PC-9 (cell line): ENCODE results near the gene CACNB4.

Experiments used
- EZH2 ChIP-seq: fragments of 200-600 bp; sonication (generic); IDR thresholded peaks from 2 replicates; pipeline ENCODE4 v1.8.0; 2017; ENCODE audit warnings: antibody characterized with exemption, low read depth
- TF ChIP-seq, protein P1 (sequence below): fragments of 200-600 bp; sonication (generic); conservative IDR thresholded peaks from 2 replicates; pipeline ENCODE4 v1.6.1; 2017; ENCODE audit warnings: mixed run types, antibody characterized with exemption, mild to moderate bottlenecking, moderate library complexity

DNA sequence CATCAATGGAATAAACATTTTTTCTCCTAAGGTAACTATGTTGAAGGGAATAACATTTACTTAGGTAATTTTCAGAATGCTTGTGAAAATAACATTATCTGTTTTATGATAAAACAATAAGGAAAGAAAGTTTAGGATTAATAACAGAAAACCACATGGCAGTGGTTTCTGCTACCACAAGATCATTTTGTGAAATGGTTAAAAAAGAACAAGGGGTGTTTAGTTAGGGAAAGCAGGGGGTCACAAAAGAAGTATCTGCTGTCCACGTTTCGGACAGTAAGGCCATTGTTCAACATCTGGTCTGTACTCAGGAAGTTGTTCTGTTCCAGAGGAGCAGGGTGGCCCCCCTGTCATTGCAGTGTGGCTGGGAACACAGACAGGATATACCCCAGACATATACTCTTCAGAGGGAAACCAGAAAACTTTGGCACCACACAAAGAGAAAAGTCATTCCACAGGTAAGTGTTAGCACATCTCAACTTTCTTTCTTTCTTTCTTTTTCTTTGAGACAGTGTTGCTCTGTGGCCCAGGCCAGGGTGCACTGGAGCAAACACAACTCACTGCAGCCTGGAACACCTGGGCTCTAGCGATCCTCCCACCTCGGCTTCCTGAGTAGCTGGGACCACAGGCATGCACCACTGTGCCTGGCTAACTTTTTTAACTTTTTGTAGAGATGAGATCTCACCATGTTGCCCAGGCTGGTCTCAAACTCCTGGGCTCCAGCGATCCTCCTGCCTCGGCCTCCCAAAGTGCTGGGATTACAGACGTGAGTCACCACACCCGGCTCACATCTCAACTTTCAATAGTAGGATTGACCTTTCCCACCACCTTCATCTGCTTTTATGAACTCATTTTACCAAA is 255.8 kb downstream of the CACNB4 start:
- TF ChIP-seq, protein P1, sequence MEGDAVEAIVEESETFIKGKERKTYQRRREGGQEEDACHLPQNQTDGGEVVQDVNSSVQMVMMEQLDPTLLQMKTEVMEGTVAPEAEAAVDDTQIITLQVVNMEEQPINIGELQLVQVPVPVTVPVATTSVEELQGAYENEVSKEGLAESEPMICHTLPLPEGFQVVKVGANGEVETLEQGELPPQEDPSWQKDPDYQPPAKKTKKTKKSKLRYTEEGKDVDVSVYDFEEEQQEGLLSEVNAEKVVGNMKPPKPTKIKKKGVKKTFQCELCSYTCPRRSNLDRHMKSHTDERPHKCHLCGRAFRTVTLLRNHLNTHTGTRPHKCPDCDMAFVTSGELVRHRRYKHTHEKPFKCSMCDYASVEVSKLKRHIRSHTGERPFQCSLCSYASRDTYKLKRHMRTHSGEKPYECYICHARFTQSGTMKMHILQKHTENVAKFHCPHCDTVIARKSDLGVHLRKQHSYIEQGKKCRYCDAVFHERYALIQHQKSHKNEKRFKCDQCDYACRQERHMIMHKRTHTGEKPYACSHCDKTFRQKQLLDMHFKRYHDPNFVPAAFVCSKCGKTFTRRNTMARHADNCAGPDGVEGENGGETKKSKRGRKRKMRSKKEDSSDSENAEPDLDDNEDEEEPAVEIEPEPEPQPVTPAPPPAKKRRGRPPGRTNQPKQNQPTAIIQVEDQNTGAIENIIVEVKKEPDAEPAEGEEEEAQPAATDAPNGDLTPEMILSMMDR = no peak
- TF ChIP-seq EZH2 = no peak
